Endothelial cell (in vitro differentiated cells): ENCODE data around the gene CHST11. TPM values are rescaled to one million over a fixed set of nuclear protein-coding genes. Genes with fewer than 3 reads are reported as not detected.

Source experiments
- DNase-seq: peaks from one replicate; pipeline ENCODE4 v3.0.0; 2021; ENCODE audit warnings: low spot score
- H3K27ac Mint-ChIP-seq: one replicate; pipeline ENCODE4 v1.8.0; 2021; ENCODE audit warnings: mixed read lengths, inconsistent platforms; ENCODE audit not compliant: unreplicated experiment
- H3K27me3 Mint-ChIP-seq: one replicate; pipeline ENCODE4 v1.8.0; 2021; ENCODE audit warnings: mild to moderate bottlenecking, moderate library complexity, mixed read lengths, inconsistent platforms; ENCODE audit not compliant: unreplicated experiment
- H3K36me3 Mint-ChIP-seq: one replicate; pipeline ENCODE4 v1.8.0; 2021; ENCODE audit warnings: mild to moderate bottlenecking, low read depth, mixed read lengths, inconsistent platforms; ENCODE audit not compliant: unreplicated experiment
- H3K4me1 Mint-ChIP-seq: one replicate; pipeline ENCODE4 v1.8.0; 2021; ENCODE audit warnings: mild to moderate bottlenecking, mixed read lengths, inconsistent platforms; ENCODE audit not compliant: unreplicated experiment
- H3K4me3 Mint-ChIP-seq: one replicate; pipeline ENCODE4 v1.8.0; 2021; ENCODE audit warnings: mild to moderate bottlenecking, mixed read lengths, inconsistent platforms; ENCODE audit not compliant: unreplicated experiment
- H3K9me3 Mint-ChIP-seq: one replicate; pipeline ENCODE4 v1.8.0; 2021; ENCODE audit warnings: mixed read lengths, inconsistent platforms; ENCODE audit not compliant: unreplicated experiment
- total RNA-seq: library from RNA; stranded (reverse); fragmentation: NEBNext Ultra II Directional; extraction: Animal tissue kit (Norgen Biotek cat#: 25700); gene quantifications from one replicate; pipeline ENCODE4 v1.2.1, GENCODE V29; 2021; ENCODE audit not compliant: unreplicated experiment
- TF ChIP-seq, protein P1 (sequence below): fragments of 200-600 bp; sonication (generic); IDR thresholded peaks from one replicate; pipeline ENCODE4 v1.5.0; 2021; ENCODE audit warnings: antibody characterized with exemption; ENCODE audit not compliant: unreplicated experiment

The CHST11 gene
- total RNA-seq, 1 donor from 2014 or later, result 11.8 TPM

GRCh38 chr12:104586351-104586919, 129.7 kb downstream of the CHST11 start:
- Mint-ChIP-seq H3K36me3 (no peaks in the 10 kb centered on the region), H3K4me3 (no peak overlapping the region), H3K4me1 (no peaks in the 10 kb centered on the region), H3K9me3 (no peaks in the 10 kb centered on the region), H3K27me3 (peaks cover 3% of the 10 kb centered on the region), H3K27ac (no peak overlapping the region)
- TF ChIP-seq, protein P1, sequence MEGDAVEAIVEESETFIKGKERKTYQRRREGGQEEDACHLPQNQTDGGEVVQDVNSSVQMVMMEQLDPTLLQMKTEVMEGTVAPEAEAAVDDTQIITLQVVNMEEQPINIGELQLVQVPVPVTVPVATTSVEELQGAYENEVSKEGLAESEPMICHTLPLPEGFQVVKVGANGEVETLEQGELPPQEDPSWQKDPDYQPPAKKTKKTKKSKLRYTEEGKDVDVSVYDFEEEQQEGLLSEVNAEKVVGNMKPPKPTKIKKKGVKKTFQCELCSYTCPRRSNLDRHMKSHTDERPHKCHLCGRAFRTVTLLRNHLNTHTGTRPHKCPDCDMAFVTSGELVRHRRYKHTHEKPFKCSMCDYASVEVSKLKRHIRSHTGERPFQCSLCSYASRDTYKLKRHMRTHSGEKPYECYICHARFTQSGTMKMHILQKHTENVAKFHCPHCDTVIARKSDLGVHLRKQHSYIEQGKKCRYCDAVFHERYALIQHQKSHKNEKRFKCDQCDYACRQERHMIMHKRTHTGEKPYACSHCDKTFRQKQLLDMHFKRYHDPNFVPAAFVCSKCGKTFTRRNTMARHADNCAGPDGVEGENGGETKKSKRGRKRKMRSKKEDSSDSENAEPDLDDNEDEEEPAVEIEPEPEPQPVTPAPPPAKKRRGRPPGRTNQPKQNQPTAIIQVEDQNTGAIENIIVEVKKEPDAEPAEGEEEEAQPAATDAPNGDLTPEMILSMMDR, result no peak
- no peak for DNase-seq

DNA sequence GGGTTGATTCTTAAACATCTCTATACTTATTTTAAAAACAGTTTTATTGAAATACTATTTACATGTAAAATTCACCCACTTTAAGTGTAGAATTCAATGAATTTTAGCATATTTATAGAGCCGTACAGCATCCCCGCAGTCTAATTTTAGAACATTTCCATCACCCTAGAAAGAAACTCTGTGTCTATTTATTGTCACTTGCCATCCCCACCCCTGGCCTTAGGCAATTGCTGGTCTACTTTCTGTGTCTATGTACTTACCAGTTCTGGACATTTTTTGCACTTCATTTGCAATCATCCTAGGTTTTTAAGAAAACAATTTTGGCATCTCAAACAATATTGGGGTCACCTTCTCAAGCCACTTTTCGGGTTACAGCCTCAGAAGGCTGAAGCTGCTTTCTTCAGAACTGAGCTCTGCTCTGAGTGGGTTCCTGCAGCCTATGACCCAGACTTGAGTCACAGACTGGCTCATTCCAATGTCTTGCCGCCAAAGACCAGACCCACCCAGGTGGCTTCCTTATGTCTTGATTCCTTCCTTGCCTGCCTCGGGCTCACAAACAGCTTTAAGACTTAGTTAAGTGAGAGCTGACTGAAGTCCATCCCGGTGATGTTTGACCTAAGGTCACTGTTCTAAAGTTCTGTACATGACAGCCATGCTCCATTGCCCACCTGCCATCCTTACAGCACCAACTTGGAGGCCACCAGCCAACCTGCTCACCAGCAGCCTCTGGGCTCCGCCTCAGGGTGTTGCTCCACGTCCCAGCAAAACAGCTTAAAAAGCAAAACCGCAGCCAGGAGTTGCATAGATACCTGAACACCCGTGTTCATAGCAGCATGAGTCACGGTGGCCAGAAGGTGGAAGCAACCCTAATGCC, 131.5 kb downstream of the CHST11 start:
- DNase-seq, result no peak
- H3K4me1 Mint-ChIP-seq, result no peaks in the 10 kb centered on the region
- peaks cover 3% of the 10 kb centered on the region for H3K27me3 Mint-ChIP-seq
- no peaks in the 10 kb centered on the region for H3K9me3 Mint-ChIP-seq
- no peak overlapping the region for H3K27ac Mint-ChIP-seq
- no peak overlapping the region for H3K4me3 Mint-ChIP-seq
- TF ChIP-seq, protein P1, result no peak
- no peaks in the 10 kb centered on the region for H3K36me3 Mint-ChIP-seq

DNA sequence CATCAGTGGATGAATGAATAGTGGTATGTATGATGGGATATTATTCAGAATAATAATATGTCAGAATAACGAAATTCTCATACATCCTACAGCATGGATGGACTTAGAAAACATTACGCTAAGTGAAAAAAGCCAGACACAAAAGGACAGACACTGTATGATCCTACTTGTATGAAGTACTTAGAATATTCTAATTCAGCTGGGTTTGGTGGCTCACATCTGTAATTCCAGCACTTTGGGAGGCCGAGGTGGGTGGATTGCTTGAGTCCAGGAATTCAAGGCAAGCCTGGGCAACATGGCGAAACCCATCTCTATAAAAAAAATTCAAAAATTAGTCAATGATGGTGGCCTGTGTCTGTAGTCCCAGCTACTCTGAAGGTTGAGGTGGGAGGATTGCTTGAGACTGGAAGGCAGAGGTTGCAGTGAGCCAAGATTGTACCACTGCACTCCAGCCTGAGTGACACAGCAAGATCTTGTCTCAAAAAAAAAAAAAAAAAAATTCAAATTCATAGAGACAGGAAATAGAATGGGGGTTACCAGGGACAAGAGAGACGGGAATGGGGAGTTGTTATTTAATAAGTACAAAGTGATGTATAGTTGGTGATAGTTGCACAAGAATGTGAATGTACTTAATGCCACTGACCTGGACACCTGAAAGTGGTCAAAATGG, 132.3 kb downstream of the CHST11 start:
- TF ChIP-seq, protein P1, result no peak
- no peak for DNase-seq
- Mint-ChIP-seq H3K27me3 (peaks cover 3% of the 10 kb centered on the region), H3K36me3 (no peaks in the 10 kb centered on the region), H3K4me3 (no peak overlapping the region), H3K4me1 (no peaks in the 10 kb centered on the region), H3K27ac (no peak overlapping the region), H3K9me3 (no peaks in the 10 kb centered on the region)

GRCh38 chr12:104590022-104590421, 133.3 kb downstream of the CHST11 start:
- Mint-ChIP-seq H3K27me3 (peaks cover 5% of the 10 kb centered on the region), H3K27ac (no peak overlapping the region), H3K9me3 (no peaks in the 10 kb centered on the region), H3K4me3 (no peak overlapping the region), H3K4me1 (no peaks in the 10 kb centered on the region), H3K36me3 (no peaks in the 10 kb centered on the region)
- TF ChIP-seq, protein P1, result no peak
- no peak for DNase-seq
